GM10248 (cell line): ENCODE results near the gene SLC1A5.

ENCODE experiments used
- CTCF ChIA-PET: fragments of 300-600 bp; sonication (Branson Sonifier 250); formaldehyde crosslinking; extraction: SDS; loops from one replicate; lab custom pipeline; 2021; ENCODE audit warnings: antibody characterized with exemption; lab: Yijun Ruan, JAX
- POLR2A ChIA-PET: fragments of 350-650 bp; sonication (Branson Sonifier 250); formaldehyde crosslinking; extraction: SDS; loops from one replicate; lab custom pipeline; 2020; ENCODE audit warnings: antibody characterized with exemption; lab: Yijun Ruan, JAX
- DNase-seq: peaks from one replicate; pipeline ENCODE4 v3.0.0; 2012; ENCODE audit errors: extremely low spot score
- CTCF ChIP-seq: IDR thresholded peaks from 2 replicates; pipeline ENCODE4 v1.5.1; 2012; ENCODE audit warnings: mild to moderate bottlenecking, low read depth; ENCODE audit errors: extremely low read depth, missing control alignments, control extremely low read depth

Gene SLC1A5

DNA sequence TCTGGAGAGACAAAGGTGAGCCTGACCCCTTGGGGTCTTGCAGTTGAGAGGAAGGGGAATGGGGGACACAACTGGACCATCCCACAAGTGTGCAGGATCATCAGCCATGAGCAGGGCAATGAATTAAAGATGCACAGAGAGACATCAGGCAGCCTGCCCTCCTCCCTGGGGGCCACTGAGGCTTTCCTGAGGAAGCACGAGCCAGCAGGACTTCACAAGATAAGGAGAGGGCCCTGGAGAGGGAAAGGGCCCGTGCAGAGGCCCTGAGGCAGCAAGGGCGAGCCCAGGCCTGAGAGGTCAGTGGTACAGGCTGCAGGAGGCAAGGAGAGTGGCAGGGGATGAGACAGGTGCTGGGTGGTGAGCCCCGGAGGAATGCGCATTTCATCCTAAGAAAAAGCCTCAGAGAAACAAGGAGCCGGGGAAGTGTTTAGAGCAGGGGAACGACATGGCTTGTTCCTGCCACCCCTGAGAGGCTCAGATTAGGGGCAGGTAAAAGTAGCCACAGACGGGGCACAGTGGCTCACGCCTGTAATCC lies 62.5 kb downstream of the SLC1A5 start:
- no peak for TF ChIP-seq CTCF
- CTCF ChIA-PET, result no interaction called here
- no peak for DNase-seq
- POLR2A ChIA-PET, result interaction anchor here (0.7 kb wide), 1 partner anchor 23 kb away, joined by 3 read pairs; no protein-coding TSS in a partner anchor

GRCh38 chr19:46725036-46725820 lies 63.2 kb downstream of the SLC1A5 start:
- TF ChIP-seq CTCF, result no peak
- ChIA-PET POLR2A (no interaction called here), CTCF (interaction anchor here (1.5 to 3.6 kb wide), 2 partner anchors 20 to 85 kb away, joined by 3 to 23 read pairs; no protein-coding TSS in a partner anchor)
- no peak for DNase-seq
